Breast epithelium (tissue), 3 donors: ENCODE results near the gene OR1A1.

Source experiments
- POLR2A ChIP-seq: fragments of 450-650 bp; IDR thresholded peaks from one replicate; pipeline ENCODE4 v1.6.1; 2016; ENCODE audit warnings: antibody characterized with exemption, mild to moderate bottlenecking, moderate library complexity
- TF ChIP-seq, protein P1 (sequence below), 3 donors: fragments of 450-650 bp; IDR thresholded peaks; one replicate each; pipeline ENCODE4 v1.5.1; 2016 to 2017; ENCODE audit warnings: antibody characterized with exemption in 3 of 3, mild to moderate bottlenecking in 3 of 3, moderate library complexity in 3 of 3

DNA sequence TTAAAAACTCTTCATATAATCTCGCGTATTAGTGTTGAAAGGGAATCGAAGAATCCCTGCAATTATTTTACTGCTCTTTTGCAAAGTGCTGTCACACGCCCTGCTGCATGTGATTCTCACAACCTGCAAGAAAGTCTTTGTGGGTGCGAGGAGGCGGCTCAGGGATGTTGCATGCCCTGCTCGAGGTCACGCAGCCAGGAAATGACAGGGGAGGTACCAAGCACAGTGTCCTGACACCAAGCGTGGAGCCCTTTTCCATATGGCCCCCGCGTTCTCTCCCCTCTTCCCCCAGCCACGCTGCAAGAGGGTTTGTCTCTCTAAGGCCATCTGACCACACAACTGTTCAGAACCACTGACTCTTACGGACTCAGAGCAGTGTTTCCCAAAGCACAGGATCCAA is 53.1 kb downstream of the OR1A1 start:
- TF ChIP-seq, protein P1, sequence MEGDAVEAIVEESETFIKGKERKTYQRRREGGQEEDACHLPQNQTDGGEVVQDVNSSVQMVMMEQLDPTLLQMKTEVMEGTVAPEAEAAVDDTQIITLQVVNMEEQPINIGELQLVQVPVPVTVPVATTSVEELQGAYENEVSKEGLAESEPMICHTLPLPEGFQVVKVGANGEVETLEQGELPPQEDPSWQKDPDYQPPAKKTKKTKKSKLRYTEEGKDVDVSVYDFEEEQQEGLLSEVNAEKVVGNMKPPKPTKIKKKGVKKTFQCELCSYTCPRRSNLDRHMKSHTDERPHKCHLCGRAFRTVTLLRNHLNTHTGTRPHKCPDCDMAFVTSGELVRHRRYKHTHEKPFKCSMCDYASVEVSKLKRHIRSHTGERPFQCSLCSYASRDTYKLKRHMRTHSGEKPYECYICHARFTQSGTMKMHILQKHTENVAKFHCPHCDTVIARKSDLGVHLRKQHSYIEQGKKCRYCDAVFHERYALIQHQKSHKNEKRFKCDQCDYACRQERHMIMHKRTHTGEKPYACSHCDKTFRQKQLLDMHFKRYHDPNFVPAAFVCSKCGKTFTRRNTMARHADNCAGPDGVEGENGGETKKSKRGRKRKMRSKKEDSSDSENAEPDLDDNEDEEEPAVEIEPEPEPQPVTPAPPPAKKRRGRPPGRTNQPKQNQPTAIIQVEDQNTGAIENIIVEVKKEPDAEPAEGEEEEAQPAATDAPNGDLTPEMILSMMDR (IDR thresholded peaks at IDR 0.05) = no peak
- no peak for TF ChIP-seq POLR2A
